ENCODE measurements around the gene DTX1. TPM values are rescaled to one million over a fixed set of nuclear protein-coding genes. Genes with fewer than 3 reads are reported as not detected.

Gene DTX1
- total RNA-seq, 3 donors from 2014 or later (not counting 1 experiment from before 2014, with no cell fraction given), result 1.7 to 4.2 (median 4.0) TPM

DNA sequence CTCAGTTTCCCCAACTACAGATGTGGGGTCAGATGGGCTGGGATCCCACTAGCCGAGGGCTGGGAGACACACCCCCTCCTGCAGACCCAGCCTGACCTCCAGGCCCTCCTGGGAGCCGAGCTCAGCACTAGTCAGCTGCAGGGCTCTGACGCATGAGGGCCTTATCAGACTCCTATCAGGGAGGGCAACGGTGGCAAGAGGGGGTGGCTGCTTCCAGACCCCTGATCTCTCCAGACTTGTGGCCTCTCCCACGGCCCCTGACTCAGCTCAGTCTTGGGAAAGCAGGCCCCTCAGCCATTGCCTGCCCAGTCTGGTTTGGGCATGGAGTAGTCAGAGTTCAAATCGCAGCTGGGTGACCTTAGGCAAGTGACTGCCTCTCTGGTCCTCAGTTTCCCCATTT, 76.5 kb downstream of the DTX1 start:
- Mint-ChIP-seq H3K4me3 (no peak overlapping the region), H3K9me3 (no peaks in the 10 kb centered on the region), H3K27ac (no peak overlapping the region), H3K4me1 (peaks cover 0 to 6% of the 10 kb centered on the region in 2 donors), H3K36me3 (no peaks in the 10 kb centered on the region), H3K27me3 (ENCODE audit: low read depth in 2 of 2) (peaks cover 9 to 27% of the 10 kb centered on the region in 2 donors)
- no peak for DNase-seq
- no peak overlapping the region for H3K27ac ChIP-seq (ENCODE audit: low read length)
- H3K36me3 ChIP-seq (ENCODE audit: control insufficient read depth, insufficient read depth, low read length), result no peaks in the 10 kb centered on the region
- H3K9me3 ChIP-seq (ENCODE audit: control insufficient read depth, insufficient read depth, low read length), result no peaks in the 10 kb centered on the region
- intact Hi-C loops (cut with micrococcal nuclease), result no loop called here
- ATAC-seq, result no peak
- WGBS (ENCODE audit: insufficient coverage), result 90% methylated on average over 6 of the region's 6 CpGs
- no peak overlapping the region for H3K4me3 ChIP-seq (ENCODE audit: low read length)
- peaks cover 5% of the 10 kb centered on the region for H3K27me3 ChIP-seq (ENCODE audit: control insufficient read depth, insufficient read depth, low read length)
- TF ChIP-seq, protein P1, sequence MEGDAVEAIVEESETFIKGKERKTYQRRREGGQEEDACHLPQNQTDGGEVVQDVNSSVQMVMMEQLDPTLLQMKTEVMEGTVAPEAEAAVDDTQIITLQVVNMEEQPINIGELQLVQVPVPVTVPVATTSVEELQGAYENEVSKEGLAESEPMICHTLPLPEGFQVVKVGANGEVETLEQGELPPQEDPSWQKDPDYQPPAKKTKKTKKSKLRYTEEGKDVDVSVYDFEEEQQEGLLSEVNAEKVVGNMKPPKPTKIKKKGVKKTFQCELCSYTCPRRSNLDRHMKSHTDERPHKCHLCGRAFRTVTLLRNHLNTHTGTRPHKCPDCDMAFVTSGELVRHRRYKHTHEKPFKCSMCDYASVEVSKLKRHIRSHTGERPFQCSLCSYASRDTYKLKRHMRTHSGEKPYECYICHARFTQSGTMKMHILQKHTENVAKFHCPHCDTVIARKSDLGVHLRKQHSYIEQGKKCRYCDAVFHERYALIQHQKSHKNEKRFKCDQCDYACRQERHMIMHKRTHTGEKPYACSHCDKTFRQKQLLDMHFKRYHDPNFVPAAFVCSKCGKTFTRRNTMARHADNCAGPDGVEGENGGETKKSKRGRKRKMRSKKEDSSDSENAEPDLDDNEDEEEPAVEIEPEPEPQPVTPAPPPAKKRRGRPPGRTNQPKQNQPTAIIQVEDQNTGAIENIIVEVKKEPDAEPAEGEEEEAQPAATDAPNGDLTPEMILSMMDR (IDR thresholded peaks at IDR 0.05), result no peak
- H3K4me1 ChIP-seq (ENCODE audit: control insufficient read depth, insufficient read depth, low read length), result peaks cover 16% of the 10 kb centered on the region

DNA sequence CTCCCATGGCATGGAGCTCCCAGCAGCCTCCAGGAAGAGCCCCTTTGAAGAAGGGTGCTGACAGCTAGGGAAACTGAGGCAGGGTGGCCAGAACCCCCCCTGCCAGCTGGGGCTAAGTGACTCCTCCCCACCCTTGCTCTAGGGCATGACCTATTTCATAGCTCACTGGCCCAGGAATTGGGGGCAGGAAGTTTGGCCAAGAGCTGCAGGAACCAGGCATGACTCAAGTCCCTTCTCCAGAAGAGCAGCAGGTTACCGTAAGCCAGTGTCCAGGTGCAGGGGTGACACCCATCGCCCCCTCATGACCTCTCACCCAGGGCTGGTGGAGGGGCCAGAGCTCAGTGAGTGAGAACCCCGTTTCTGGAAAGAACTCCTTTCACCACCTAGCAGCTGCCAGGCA, 77.1 kb downstream of the DTX1 start:
- intact Hi-C loops (cut with micrococcal nuclease), result no loop called here
- H3K27me3 Mint-ChIP-seq (ENCODE audit: low read depth in 2 of 2), result peaks cover 9 to 21% of the 10 kb centered on the region in 2 donors
- Histone ChIP-seq H3K4me3 (ENCODE audit: low read length) (no peak overlapping the region), H3K36me3 (ENCODE audit: control insufficient read depth, insufficient read depth, low read length) (no peaks in the 10 kb centered on the region), H3K27ac (ENCODE audit: low read length) (no peak overlapping the region), H3K9me3 (ENCODE audit: control insufficient read depth, insufficient read depth, low read length) (no peaks in the 10 kb centered on the region), H3K4me1 (ENCODE audit: control insufficient read depth, insufficient read depth, low read length) (peaks cover 16% of the 10 kb centered on the region), H3K27me3 (ENCODE audit: control insufficient read depth, insufficient read depth, low read length) (peaks cover 5% of the 10 kb centered on the region)
- H3K4me1 Mint-ChIP-seq, result peaks cover 0 to 6% of the 10 kb centered on the region in 2 donors
- no peak overlapping the region for H3K27ac Mint-ChIP-seq
- 75% methylated on average over 3 of the region's 3 CpGs for WGBS (ENCODE audit: insufficient coverage)
- H3K4me3 Mint-ChIP-seq, result no peak overlapping the region
- TF ChIP-seq, protein P1 (IDR thresholded peaks at IDR 0.05), result no peak
- no peaks in the 10 kb centered on the region for H3K36me3 Mint-ChIP-seq
- DNase-seq, result no peak
- H3K9me3 Mint-ChIP-seq, result no peaks in the 10 kb centered on the region
- no peak for ATAC-seq

DNA sequence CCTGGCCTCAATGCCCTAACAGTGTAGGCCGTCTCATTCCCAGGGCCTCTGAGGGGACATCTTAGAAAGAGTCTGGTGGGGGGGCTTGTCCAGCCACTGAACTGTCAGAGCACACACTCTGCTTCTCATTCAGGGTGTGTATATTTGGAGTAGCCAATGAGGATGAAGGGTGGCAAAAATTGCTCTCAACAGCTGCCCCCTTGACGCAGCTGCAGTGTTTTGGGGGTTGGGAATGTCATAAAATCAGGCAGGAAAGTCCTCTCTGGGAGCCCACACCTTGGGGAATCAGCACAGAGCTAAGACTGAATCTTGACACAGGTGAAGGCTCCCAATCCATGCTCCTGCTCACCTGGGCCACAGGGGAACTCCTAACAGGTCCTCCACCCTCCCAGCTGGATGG, 77.5 kb downstream of the DTX1 start:
- Histone ChIP-seq H3K4me1 (ENCODE audit: control insufficient read depth, insufficient read depth, low read length) (peaks cover 16% of the 10 kb centered on the region), H3K4me3 (ENCODE audit: low read length) (no peak overlapping the region), H3K27me3 (ENCODE audit: control insufficient read depth, insufficient read depth, low read length) (peaks cover 5% of the 10 kb centered on the region), H3K27ac (ENCODE audit: low read length) (no peak overlapping the region), H3K36me3 (ENCODE audit: control insufficient read depth, insufficient read depth, low read length) (no peaks in the 10 kb centered on the region), H3K9me3 (ENCODE audit: control insufficient read depth, insufficient read depth, low read length) (no peaks in the 10 kb centered on the region)
- no peaks in the 10 kb centered on the region for H3K9me3 Mint-ChIP-seq
- H3K4me1 Mint-ChIP-seq, result peaks cover 0 to 6% of the 10 kb centered on the region in 2 donors
- no peaks in the 10 kb centered on the region for H3K36me3 Mint-ChIP-seq
- TF ChIP-seq, protein P1 (IDR thresholded peaks at IDR 0.05), result no peak
- H3K27me3 Mint-ChIP-seq (ENCODE audit: low read depth in 2 of 2), result peaks cover 9 to 21% of the 10 kb centered on the region in 2 donors
- intact Hi-C loops (cut with micrococcal nuclease), result no loop called here
- no peak for DNase-seq
- no peak for ATAC-seq
- H3K27ac Mint-ChIP-seq, result no peak overlapping the region
- no peak overlapping the region for H3K4me3 Mint-ChIP-seq
- 87% methylated on average over 2 of the region's 2 CpGs for WGBS (ENCODE audit: insufficient coverage)

- H3K27me3 Mint-ChIP-seq (ENCODE audit: low read depth in 2 of 2), result peaks cover 9 to 21% of the 10 kb centered on the region in 2 donors
- ATAC-seq, result no peak
- no peaks in the 10 kb centered on the region for H3K9me3 Mint-ChIP-seq
- Histone ChIP-seq H3K9me3 (ENCODE audit: control insufficient read depth, insufficient read depth, low read length) (no peaks in the 10 kb centered on the region), H3K4me1 (ENCODE audit: control insufficient read depth, insufficient read depth, low read length) (peaks cover 16% of the 10 kb centered on the region), H3K27me3 (ENCODE audit: control insufficient read depth, insufficient read depth, low read length) (peaks cover 5% of the 10 kb centered on the region), H3K27ac (ENCODE audit: low read length) (no peak overlapping the region), H3K4me3 (ENCODE audit: low read length) (no peak overlapping the region), H3K36me3 (ENCODE audit: control insufficient read depth, insufficient read depth, low read length) (no peaks in the 10 kb centered on the region)
- H3K27ac Mint-ChIP-seq, result no peak overlapping the region
- DNase-seq, result no peak
- intact Hi-C loops (cut with micrococcal nuclease), result no loop called here
- H3K4me3 Mint-ChIP-seq, result no peak overlapping the region
- no peaks in the 10 kb centered on the region for H3K36me3 Mint-ChIP-seq
- WGBS (ENCODE audit: insufficient coverage), result 70% methylated on average over 6 of the region's 6 CpGs
- H3K4me1 Mint-ChIP-seq, result peaks cover 0 to 6% of the 10 kb centered on the region in 2 donors
- TF ChIP-seq, protein P1 (IDR thresholded peaks at IDR 0.05), result no peak
Measured at GRCh38 chr12:113134521-113134951, 78.0 kb downstream of the DTX1 start.

Data from natural killer cell (primary cell).